Lung (tissue), 12 donors: ENCODE results near the gene NUDT22. TPM values are rescaled to one million over a fixed set of nuclear protein-coding genes. Genes with fewer than 3 reads are reported as not detected.

Experiments
- ATAC-seq: fragments of 200-7000 bp; cut with Tn5 transposase; one replicate; pipeline ENCODE4 v1.9.1; 2020; ENCODE audit warnings: moderate number of reproducible peaks; ENCODE audit not compliant: insufficient read depth, low FRiP score
- DNase-seq, 3 donors: peaks; one replicate each; pipeline ENCODE4 v3.0.0-alpha.2; 2013 to 2017
- H3K27ac ChIP-seq, 2 donors: one replicate each; pipeline ENCODE4 v1.5.1; 2013; ENCODE audit warnings: mild to moderate bottlenecking in 2 of 2, moderate library complexity in 2 of 2, control low read depth in 1 of 2, inconsistent platforms in 1 of 2, low read depth in 1 of 2, low read length in 1 of 2
- H3K27me3 ChIP-seq, 3 donors: one replicate each; pipeline ENCODE4 v1.5.1; 2013; ENCODE audit warnings: low read length in 2 of 3; ENCODE audit not compliant: control insufficient read depth in 3 of 3, insufficient read depth in 3 of 3
- H3K36me3 ChIP-seq, 4 donors: one replicate each; pipeline ENCODE4 v1.5.1; 2013; ENCODE audit warnings: low read length in 4 of 4, mild to moderate bottlenecking in 1 of 4, moderate library complexity in 1 of 4; ENCODE audit not compliant: control insufficient read depth in 4 of 4, insufficient read depth in 4 of 4
- H3K4me1 ChIP-seq, 5 donors: one replicate each; pipeline ENCODE4 v1.5.1; 2013; ENCODE audit warnings: low read length in 5 of 5, mild to moderate bottlenecking in 2 of 5, moderate library complexity in 1 of 5; ENCODE audit not compliant: control insufficient read depth in 5 of 5, insufficient read depth in 5 of 5
- H3K4me3 ChIP-seq: one replicate; pipeline ENCODE4 v1.5.1; 2013; ENCODE audit warnings: mild to moderate bottlenecking, control low read depth, moderate library complexity
- H3K9ac ChIP-seq, 2 donors: one replicate each; pipeline ENCODE4 v1.5.1; 2013; ENCODE audit warnings: low read length in 2 of 2, control low read depth in 1 of 2; ENCODE audit not compliant: insufficient read depth in 1 of 2
- H3K9me3 ChIP-seq, 4 donors: one replicate each; pipeline ENCODE4 v1.5.1; 2013; ENCODE audit warnings: low read length in 3 of 4, mild to moderate bottlenecking in 1 of 4, moderate library complexity in 1 of 4; ENCODE audit not compliant: control insufficient read depth in 4 of 4, insufficient read depth in 3 of 4
- WGBS, 2 donors: extraction: QIAGEN DNeasy Blood & Tissue Kit; methylation state at CpG; one replicate each; pipeline ENCODE4 v1.1.7; 2013; 5-methylcytosine and 5-hydroxymethylcytosine counted together
- polyA plus RNA-seq, 2 donors: library from polyadenylated mRNA; stranded (reverse); fragments of 200-250 nt; gene quantifications; one replicate each; pipeline ENCODE4 v1.2.1, GENCODE V29; 2013
- total RNA-seq, 2 donors: library from RNA; depleted of rRNA in 1 of 2; stranded (reverse); fragments of >200 nt in 1 of 2; gene quantifications; one replicate each; pipeline ENCODE4 v1.2.1, GENCODE V29; 2014 to 2021
- TF ChIP-seq, protein P1 (sequence below): IDR thresholded peaks from 2 replicates; pipeline ENCODE4 v1.5.1; 2012; ENCODE audit warnings: mild to moderate bottlenecking; ENCODE audit errors: control extremely low read depth, extremely low read depth
- donor health status: control.
- donor health status: control.
- donor health status: Bipolar disorder and iron deficiency.
- donor health status: healthy.
- donor health status: DM: yes; HTN: yes; CAD: no.

Gene NUDT22
- total and polyA plus RNA-seq, 4 donors, result 23.7 to 90.2 (median 64.9) TPM

DNA sequence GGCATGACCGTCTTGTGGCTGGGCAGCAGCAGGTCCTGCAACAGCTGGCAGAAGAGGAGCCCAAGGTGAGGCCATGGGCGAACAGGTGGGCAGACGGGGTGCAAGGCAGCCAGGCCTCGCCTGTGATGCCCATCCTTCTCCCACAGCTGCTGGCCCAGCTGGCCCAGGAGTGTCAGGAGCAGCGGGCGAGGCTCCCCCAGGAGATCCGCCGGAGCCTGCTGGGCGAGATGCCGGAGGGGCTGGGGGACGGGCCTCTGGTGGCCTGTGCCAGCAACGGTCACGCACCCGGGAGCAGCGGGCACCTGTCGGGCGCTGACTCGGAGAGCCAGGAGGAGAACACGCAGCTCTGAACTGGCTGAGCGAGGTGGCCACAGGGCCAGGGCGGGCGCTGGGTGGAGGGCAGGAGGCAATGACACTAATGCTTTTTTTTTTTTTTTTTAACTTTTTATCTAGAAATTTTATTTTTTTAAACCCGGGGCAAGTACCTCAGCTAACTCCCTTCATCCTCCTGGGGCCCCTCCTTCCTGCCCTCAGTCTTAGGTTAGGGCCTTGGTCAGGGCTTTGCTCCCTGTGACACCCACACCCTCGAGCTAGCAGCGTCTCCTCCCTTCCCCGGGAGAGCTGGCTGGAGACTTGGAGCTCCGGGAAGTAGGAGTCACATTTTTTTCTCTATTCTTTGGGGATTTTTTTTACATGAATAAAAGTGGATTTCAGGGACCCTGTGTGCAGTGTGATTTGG lies 41.3 kb downstream of the NUDT22 start:
- Histone ChIP-seq H3K36me3 (peaks cover 2 to 42% (median 11%) of the 10 kb centered on the region in 4 donors), H3K4me1 (peaks cover 0 to 26% (median 8%) of the 10 kb centered on the region in 5 donors), H3K9me3 (no peaks in the 10 kb centered on the region), H3K27me3 (no peaks in the 10 kb centered on the region), H3K4me3 (no peak overlapping the region), H3K9ac (no peak overlapping the region), H3K27ac (peak overlapping the region; percentile 96 to 99)
- ATAC-seq (no peak), DNase-seq (no peak)
- WGBS, 2 donors, result 79 to 85% methylated on average over 27 of the region's 27 CpGs
- TF ChIP-seq, protein P1, sequence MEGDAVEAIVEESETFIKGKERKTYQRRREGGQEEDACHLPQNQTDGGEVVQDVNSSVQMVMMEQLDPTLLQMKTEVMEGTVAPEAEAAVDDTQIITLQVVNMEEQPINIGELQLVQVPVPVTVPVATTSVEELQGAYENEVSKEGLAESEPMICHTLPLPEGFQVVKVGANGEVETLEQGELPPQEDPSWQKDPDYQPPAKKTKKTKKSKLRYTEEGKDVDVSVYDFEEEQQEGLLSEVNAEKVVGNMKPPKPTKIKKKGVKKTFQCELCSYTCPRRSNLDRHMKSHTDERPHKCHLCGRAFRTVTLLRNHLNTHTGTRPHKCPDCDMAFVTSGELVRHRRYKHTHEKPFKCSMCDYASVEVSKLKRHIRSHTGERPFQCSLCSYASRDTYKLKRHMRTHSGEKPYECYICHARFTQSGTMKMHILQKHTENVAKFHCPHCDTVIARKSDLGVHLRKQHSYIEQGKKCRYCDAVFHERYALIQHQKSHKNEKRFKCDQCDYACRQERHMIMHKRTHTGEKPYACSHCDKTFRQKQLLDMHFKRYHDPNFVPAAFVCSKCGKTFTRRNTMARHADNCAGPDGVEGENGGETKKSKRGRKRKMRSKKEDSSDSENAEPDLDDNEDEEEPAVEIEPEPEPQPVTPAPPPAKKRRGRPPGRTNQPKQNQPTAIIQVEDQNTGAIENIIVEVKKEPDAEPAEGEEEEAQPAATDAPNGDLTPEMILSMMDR, result no peak

GRCh38 chr11:64268025-64268892 lies 42.2 kb downstream of the NUDT22 start:
- no peak for ATAC-seq
- TF ChIP-seq, protein P1, result no peak
- no peaks in the 10 kb centered on the region for H3K27me3 ChIP-seq
- peak in 2 of 3 donors; percentile 73 to 81 for DNase-seq
- H3K9me3 ChIP-seq, result no peaks in the 10 kb centered on the region
- no peak overlapping the region for H3K9ac ChIP-seq
- H3K4me1 ChIP-seq, result peaks cover 0 to 28% (median 8%) of the 10 kb centered on the region in 5 donors
- 28 to 30% methylated on average over 23 of the region's 23 CpGs for WGBS, 2 donors
- H3K36me3 ChIP-seq, result peaks cover 2 to 33% (median 12%) of the 10 kb centered on the region in 4 donors
- H3K27ac ChIP-seq, result peak overlapping the region; percentile 96 to 99
- no peak overlapping the region for H3K4me3 ChIP-seq

- no peaks in the 10 kb centered on the region for H3K9me3 ChIP-seq
- WGBS, 2 donors, result 1 to 2% methylated on average over 29 to 34 of the region's 34 CpGs
- peak overlapping the region; percentile 39 for H3K4me3 ChIP-seq
- DNase-seq (peak; percentile 55 to 65 (median 64)), ATAC-seq (peak; percentile 2)
- H3K4me1 ChIP-seq, result peaks cover 0 to 28% (median 8%) of the 10 kb centered on the region in 5 donors
- H3K36me3 ChIP-seq, result peaks cover 2 to 26% (median 11%) of the 10 kb centered on the region in 4 donors
- TF ChIP-seq, protein P1, result no peak
- H3K9ac ChIP-seq, result peak overlapping the region; percentile 25 to 63
- peak overlapping the region; percentile 96 to 99 for H3K27ac ChIP-seq
- no peaks in the 10 kb centered on the region for H3K27me3 ChIP-seq
These were observed 42.9 kb downstream of the NUDT22 start for GRCh38 chr11:64268893-64269539.
